ENCODE measurements around the gene C5orf24. TPM values are rescaled to one million over a fixed set of nuclear protein-coding genes. Genes with fewer than 3 reads are reported as not detected.

C5orf24 gene
- polyA plus RNA-seq, 1 donor: 61.7 TPM

DNA sequence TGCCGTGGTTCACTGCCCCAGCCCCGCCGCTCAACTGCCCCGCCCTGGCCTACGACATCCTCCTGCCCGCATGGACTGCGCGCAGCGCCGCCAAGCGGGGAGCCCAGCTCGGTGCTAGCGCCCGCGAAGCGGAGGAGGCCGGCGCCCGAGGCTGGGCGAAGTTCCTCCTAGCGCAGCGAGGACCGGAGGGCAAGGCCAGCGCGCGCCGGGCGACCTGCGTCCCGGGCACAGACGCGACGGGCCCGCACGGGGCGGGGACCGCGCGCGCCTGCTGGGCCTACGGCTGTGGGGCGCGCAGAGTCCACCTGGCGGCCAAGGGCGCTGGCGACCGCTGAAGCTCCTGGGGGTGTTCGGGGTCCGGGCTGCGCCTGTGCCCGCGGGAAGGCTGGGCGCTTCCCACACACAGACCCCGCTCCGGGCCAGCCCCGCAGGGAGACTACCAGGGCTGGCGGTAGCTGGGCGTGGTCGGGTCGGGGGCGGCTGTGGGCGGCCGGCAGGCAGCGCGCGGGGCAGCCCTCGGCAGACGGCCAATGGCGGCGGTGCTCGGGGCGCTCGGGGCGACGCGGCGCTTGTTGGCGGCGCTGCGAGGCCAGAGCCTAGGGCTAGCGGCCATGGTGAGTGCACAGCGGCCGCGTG is 59.0 kb downstream of the C5orf24 start, which contains the start of gene PCBD2:
TSS of gene PCBD2 (plus strand) at position 522 of the 636 bp plus-strand sequence. CDS start at position 531, 9 bp downstream.
- WGBS (ENCODE audit: insufficient coverage, low lambda C conversion rate): no CpG with 5 or more reads among the region's 84 CpGs
- Histone ChIP-seq H3K9me3 (ENCODE audit: control insufficient read depth, low read depth, low read length) (no peaks in the 10 kb centered on the region), H3K4me3 (ENCODE audit: low read length) (peak within 1 kb of the TSS; percentile 76), H3K27me3 (ENCODE audit: control insufficient read depth, insufficient read depth, low read length) (no peaks in the 10 kb centered on the region), H3K4me1 (ENCODE audit: control insufficient read depth, insufficient read depth, low read length) (no peaks in the 10 kb centered on the region), H3K27ac (ENCODE audit: low read length) (peak within 1 kb of the TSS; percentile 90), H3K36me3 (ENCODE audit: control insufficient read depth, insufficient read depth, low read length) (peaks cover 10% of the 10 kb centered on the region)
- peak; percentile 96 to 97 for DNase-seq

DNA sequence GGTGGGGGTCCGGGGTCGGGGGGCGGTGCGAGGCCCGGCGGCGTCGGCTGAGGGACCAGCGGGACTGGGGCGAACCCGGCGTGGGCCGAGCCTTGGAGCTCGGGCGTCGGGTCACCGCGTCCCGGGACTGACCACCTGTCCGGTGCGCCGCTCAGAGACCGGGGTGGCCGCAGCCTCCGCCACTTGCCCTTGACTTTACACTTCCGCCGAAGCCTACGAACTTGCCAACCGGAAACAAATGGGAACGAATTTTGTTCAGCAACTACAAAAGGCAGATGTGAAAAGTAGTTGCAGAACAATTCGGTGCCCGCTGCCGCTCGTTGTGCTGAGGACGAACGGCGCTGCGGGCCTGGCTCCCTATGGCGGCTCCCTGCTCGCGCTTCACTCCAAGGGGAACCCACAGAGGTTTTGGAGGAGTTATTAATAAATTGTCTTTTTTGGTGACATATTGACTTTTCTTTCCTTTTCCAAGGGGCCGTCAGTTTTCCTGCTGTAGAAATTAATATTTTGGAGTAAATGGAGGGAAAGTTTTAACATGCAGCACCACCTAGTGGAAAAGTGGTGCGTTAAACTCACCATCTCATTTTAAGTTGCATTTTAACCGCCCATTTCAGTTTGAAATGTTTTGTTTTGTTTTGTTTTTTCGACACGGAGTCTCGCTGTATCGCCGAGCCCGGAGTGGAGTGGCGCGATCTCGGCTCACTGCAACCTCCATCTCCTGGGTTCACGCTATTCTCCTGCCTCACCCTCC is 59.7 kb downstream of the C5orf24 start:
- peaks cover 14% of the 10 kb centered on the region for H3K36me3 ChIP-seq (ENCODE audit: control insufficient read depth, insufficient read depth, low read length)
- H3K9me3 ChIP-seq (ENCODE audit: control insufficient read depth, low read depth, low read length): no peaks in the 10 kb centered on the region
- no peaks in the 10 kb centered on the region for H3K4me1 ChIP-seq (ENCODE audit: control insufficient read depth, insufficient read depth, low read length)
- DNase-seq: peak; percentile 51 to 84
- 0% methylated on average over 3 of the region's 54 CpGs for WGBS (ENCODE audit: insufficient coverage, low lambda C conversion rate)
- H3K4me3 ChIP-seq (ENCODE audit: low read length): peak overlapping the region; percentile 76
- H3K27ac ChIP-seq (ENCODE audit: low read length): peak overlapping the region; percentile 90
- H3K27me3 ChIP-seq (ENCODE audit: control insufficient read depth, insufficient read depth, low read length): no peaks in the 10 kb centered on the region

DNA sequence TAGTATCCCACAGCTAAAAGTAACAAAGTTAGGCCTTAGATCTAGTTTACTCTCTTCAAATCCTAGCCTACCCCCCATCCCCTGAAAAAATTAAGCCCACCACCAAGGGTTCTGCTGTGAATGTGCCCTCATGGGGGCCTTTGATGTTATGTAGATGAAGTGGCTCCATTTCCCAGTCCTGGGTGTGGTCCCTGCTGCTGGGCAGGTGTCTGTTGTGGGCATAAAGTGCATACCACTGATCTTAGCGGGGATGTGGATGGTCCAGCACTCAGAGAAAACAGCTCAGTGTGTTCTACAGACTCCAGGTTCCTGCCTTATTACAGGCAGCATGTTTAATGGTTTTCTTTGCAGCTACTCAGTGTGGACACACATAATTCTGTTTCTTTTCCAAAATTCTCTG is 61.0 kb downstream of the C5orf24 start:
- Histone ChIP-seq H3K36me3 (ENCODE audit: control insufficient read depth, insufficient read depth, low read length) (peaks cover 22% of the 10 kb centered on the region), H3K27ac (ENCODE audit: low read length) (no peak overlapping the region), H3K4me3 (ENCODE audit: low read length) (no peak overlapping the region), H3K9me3 (ENCODE audit: control insufficient read depth, low read depth, low read length) (no peaks in the 10 kb centered on the region), H3K4me1 (ENCODE audit: control insufficient read depth, insufficient read depth, low read length) (no peaks in the 10 kb centered on the region), H3K27me3 (ENCODE audit: control insufficient read depth, insufficient read depth, low read length) (no peaks in the 10 kb centered on the region)
- WGBS (ENCODE audit: insufficient coverage, low lambda C conversion rate): no CpG with 5 or more reads among the region's 1 CpG
- DNase-seq: no peak

Other genes starting within 250 kb of the C5orf24 start
- gene SAR1B, start 213.1 kb upstream of the C5orf24 start, polyA plus RNA-seq: 81.4 TPM
- gene SEC24A, start 197.2 kb upstream of the C5orf24 start, polyA plus RNA-seq: 52.3 TPM
- gene CAMLG, start 107.4 kb upstream of the C5orf24 start, polyA plus RNA-seq: 48.2 TPM
- 57.8 TPM for gene DDX46, start 87.2 kb upstream of the C5orf24 start, polyA plus RNA-seq
- 39.0 TPM for gene TXNDC15, start 28.4 kb downstream of the C5orf24 start, polyA plus RNA-seq
- 15.8 TPM for gene PCBD2, start 59.2 kb downstream of the C5orf24 start, polyA plus RNA-seq
- gene CATSPER3, start 121.9 kb downstream of the C5orf24 start, polyA plus RNA-seq: 1.4 TPM
- 19.6 TPM for gene PITX1, start 188.3 kb downstream of the C5orf24 start, polyA plus RNA-seq

Measured in large intestine (tissue), 3 donors.